Neural cell (in vitro differentiated cells): ENCODE results near the gene ATPAF1. TPM values are rescaled to one million over a fixed set of nuclear protein-coding genes. Genes with fewer than 3 reads are reported as not detected.

Source experiments
- polyA plus RNA-seq: library from polyadenylated mRNA; depleted of rRNA; stranded (reverse); fragments of >200 nt; gene quantifications from 2 replicates; pipeline ENCODE4 v1.2.3, GENCODE V29; 2014

Gene ATPAF1
- polyA plus RNA-seq, 1 donor from 2014 or later, result 80.7 TPM

Other genes with a start within 250 kb of the ATPAF1 start
- gene DMBX1, start 178.5 kb downstream of the ATPAF1 start, polyA plus RNA-seq, result 0.28 TPM in 1 of 2 replicates, not detected in the other
- gene KNCN, start 116.7 kb downstream of the ATPAF1 start, polyA plus RNA-seq, result not detected in 2 replicates
- gene MKNK1, start 64.1 kb downstream of the ATPAF1 start, polyA plus RNA-seq, result 9.6 and 9.9 TPM in 2 replicates
- gene MOB3C, start 51.6 kb downstream of the ATPAF1 start, polyA plus RNA-seq, result 0.41 and 1.2 TPM in 2 replicates
- gene TEX38, start 3.5 kb upstream of the ATPAF1 start, polyA plus RNA-seq, result not detected in 2 replicates
- 7.6 and 8.0 TPM in 2 replicates for gene EFCAB14, start 50.8 kb upstream of the ATPAF1 start, polyA plus RNA-seq
- not detected in 2 replicates for gene CYP4B1, start 130.7 kb upstream of the ATPAF1 start, polyA plus RNA-seq